HL-60 (cell line): ENCODE measurements around the gene LRRC8D.

Experiments used
- GABPA ChIP-seq: IDR thresholded peaks from 2 replicates; pipeline ENCODE4 v1.6.1; 2012; ENCODE audit warnings: low read depth
- POLR2AphosphoS5 ChIP-seq: IDR thresholded peaks from 2 replicates; pipeline ENCODE4 v1.6.1; 2012; ENCODE audit warnings: low read depth
- TF ChIP-seq, protein P1 (sequence below): IDR thresholded peaks from 2 replicates; pipeline ENCODE4 v1.6.1; 2012; ENCODE audit warnings: low read depth; ENCODE audit not compliant: insufficient replicate concordance
- TF ChIP-seq, protein P2 (sequence below): IDR thresholded peaks from one replicate; pipeline ENCODE4 v1.5.1; 2011; ENCODE audit warnings: low read length, control low read depth, inconsistent platforms; ENCODE audit not compliant: insufficient read depth

DNA sequence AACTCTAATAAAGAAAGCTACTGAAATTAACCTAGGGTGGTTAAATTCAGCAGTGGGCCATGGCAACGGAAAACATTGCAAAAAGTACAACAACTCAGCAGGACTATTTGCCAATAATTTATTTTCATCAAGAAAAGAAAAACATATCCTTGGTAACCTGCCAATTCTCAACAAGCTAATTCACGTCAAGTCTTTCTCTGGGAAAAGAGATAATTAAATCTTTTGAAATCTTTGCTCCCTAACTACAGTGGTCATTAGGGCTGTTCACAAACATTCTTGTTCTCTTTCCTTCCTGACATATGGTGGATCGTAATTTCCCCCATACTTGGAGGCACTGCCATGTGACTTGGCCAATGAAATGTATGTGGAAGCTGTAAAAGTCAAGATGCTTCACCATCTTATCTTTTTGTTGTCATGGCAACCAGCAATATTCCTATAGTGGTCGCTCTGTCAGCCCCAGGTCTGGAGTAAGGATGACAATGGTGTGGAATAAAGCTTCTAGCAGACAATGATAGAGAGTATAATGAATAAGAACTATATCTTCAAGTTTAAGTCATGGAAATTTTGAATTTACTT is 144.4 kb downstream of the LRRC8D start:
- TF ChIP-seq, protein P1, sequence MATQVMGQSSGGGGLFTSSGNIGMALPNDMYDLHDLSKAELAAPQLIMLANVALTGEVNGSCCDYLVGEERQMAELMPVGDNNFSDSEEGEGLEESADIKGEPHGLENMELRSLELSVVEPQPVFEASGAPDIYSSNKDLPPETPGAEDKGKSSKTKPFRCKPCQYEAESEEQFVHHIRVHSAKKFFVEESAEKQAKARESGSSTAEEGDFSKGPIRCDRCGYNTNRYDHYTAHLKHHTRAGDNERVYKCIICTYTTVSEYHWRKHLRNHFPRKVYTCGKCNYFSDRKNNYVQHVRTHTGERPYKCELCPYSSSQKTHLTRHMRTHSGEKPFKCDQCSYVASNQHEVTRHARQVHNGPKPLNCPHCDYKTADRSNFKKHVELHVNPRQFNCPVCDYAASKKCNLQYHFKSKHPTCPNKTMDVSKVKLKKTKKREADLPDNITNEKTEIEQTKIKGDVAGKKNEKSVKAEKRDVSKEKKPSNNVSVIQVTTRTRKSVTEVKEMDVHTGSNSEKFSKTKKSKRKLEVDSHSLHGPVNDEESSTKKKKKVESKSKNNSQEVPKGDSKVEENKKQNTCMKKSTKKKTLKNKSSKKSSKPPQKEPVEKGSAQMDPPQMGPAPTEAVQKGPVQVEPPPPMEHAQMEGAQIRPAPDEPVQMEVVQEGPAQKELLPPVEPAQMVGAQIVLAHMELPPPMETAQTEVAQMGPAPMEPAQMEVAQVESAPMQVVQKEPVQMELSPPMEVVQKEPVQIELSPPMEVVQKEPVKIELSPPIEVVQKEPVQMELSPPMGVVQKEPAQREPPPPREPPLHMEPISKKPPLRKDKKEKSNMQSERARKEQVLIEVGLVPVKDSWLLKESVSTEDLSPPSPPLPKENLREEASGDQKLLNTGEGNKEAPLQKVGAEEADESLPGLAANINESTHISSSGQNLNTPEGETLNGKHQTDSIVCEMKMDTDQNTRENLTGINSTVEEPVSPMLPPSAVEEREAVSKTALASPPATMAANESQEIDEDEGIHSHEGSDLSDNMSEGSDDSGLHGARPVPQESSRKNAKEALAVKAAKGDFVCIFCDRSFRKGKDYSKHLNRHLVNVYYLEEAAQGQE, result no peak
- TF ChIP-seq, protein P2, sequence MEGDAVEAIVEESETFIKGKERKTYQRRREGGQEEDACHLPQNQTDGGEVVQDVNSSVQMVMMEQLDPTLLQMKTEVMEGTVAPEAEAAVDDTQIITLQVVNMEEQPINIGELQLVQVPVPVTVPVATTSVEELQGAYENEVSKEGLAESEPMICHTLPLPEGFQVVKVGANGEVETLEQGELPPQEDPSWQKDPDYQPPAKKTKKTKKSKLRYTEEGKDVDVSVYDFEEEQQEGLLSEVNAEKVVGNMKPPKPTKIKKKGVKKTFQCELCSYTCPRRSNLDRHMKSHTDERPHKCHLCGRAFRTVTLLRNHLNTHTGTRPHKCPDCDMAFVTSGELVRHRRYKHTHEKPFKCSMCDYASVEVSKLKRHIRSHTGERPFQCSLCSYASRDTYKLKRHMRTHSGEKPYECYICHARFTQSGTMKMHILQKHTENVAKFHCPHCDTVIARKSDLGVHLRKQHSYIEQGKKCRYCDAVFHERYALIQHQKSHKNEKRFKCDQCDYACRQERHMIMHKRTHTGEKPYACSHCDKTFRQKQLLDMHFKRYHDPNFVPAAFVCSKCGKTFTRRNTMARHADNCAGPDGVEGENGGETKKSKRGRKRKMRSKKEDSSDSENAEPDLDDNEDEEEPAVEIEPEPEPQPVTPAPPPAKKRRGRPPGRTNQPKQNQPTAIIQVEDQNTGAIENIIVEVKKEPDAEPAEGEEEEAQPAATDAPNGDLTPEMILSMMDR, result no peak
- TF ChIP-seq GABPA (no peak), POLR2AphosphoS5 (no peak)
